ENCODE measurements around the gene HBE1. TPM values are rescaled to one million over a fixed set of nuclear protein-coding genes. Genes with fewer than 3 reads are reported as not detected.
"Not testable (repeated sequence)": the region's sequence is repeated elsewhere in the genome, so short reads cannot be mapped to it uniquely, and the experiment has no call there.

Gene HBE1
- total RNA-seq, 1 donor from 2014 or later, result not detected

DNA sequence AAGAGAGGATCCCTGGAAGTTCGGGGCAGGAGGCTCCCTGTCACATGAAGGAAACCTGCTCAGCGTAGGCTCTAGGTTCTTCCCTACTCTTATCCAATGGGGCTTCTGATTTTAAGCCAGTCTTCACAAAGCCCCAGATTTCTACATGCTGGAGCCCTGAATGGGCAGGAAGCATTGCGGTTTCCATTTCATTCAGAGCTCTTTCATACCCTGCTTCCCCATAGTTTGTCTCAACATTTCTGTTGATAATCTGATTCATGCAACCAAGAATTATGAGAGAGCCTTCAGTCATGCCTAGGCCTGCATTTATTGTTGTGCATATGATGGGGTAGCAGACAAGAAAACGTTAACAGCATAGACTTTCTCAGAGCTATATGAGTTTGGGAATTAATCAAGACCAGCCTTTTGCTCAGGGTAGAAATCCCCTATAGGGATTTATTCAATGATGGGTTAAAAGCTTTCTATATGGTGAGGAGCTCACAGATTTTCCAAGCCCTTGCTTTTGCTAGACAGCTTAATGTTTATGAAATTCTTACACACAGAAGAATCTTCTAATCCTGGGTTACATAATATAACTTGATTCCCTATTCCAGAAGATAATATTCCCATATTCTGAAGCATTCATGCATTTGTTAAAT, 16.1 kb upstream of the HBE1 start:
- DNase-seq (ENCODE audit: low spot score), result no peak

DNA sequence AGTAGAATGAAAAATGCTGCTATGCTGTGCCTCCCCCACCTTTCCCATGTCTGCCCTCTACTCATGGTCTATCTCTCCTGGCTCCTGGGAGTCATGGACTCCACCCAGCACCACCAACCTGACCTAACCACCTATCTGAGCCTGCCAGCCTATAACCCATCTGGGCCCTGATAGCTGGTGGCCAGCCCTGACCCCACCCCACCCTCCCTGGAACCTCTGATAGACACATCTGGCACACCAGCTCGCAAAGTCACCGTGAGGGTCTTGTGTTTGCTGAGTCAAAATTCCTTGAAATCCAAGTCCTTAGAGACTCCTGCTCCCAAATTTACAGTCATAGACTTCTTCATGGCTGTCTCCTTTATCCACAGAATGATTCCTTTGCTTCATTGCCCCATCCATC, 14.9 kb upstream of the HBE1 start:
- no peak for DNase-seq (ENCODE audit: low spot score)

DNA sequence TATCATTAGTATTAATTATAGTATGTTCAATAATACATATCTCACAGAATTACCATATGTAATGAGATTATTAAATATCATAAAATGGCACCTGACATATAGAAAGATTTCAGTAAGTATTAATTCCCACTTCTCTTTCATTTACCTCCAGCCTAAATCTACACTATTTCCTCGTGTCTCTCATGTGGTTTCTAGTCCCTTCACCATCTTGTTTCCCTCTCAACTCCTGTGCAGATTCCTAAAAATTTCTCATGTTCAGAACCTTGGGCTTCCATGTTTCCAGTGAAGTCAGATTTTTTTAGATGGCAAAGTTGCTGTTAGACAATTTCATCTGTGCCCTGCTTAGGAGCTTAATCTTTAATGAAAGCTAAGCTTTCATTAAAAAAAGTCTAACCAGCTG, 14.1 kb upstream of the HBE1 start:
- no peak for DNase-seq (ENCODE audit: low spot score)

DNA sequence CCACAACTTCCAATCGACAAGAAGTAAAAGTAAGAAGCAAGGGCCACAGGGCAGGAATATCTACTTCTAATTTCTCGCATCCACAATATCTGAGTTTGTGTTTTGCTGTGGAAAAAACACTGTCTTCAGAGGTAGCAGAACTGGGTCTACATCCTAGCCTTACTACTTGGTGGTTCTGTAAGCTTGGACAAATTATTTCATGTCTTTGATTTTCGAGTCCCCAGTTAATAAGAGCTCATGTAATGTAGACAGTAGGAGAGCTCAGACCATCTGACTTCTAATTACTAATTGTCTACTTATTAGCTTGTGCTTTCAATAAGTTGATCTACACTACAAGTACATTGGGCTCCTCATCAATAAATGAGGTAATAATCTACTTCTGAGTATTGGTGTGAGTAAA, 13.3 kb upstream of the HBE1 start:
- no peak for DNase-seq (ENCODE audit: low spot score)

DNA sequence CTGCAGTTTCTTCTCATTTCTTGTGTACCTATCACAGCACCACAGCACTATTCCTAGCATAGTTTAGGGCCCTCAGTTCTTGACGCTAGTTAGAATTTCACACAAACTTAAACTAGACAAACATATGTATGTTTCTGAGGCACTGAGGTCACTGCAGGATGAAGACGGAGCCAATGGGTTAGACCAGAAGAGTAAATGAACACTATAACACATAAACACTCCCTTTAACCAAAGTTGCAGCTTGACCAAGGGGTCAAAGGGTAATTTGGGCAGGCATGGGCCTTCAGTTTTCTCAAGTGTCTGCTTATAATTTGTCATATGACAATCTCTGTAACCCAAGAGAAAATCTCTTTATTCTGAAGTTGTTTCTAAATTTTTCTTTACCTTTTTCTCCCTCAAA, 12.9 kb upstream of the HBE1 start:
- DNase-seq (ENCODE audit: low spot score), result no peak

DNA sequence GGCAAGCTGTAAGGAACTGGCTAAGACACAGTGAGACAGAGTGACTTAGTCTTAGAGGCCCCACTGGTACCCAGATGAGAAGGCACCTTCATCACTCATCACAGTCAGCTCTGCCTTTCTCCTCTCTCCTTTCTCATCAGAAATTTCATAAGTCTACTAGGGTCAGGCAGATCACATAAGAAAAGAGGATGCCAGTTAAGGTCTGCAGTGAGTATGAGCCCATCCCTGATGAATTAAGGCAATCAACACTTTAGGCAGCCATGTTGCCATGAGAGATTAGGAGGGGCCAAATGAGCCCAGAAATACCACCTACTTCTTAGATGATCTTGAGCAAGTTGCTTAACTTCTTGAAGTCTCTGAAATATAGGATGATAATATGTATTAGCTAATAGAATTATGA, 11.9 kb upstream of the HBE1 start:
- no peak for DNase-seq (ENCODE audit: low spot score)

DNA sequence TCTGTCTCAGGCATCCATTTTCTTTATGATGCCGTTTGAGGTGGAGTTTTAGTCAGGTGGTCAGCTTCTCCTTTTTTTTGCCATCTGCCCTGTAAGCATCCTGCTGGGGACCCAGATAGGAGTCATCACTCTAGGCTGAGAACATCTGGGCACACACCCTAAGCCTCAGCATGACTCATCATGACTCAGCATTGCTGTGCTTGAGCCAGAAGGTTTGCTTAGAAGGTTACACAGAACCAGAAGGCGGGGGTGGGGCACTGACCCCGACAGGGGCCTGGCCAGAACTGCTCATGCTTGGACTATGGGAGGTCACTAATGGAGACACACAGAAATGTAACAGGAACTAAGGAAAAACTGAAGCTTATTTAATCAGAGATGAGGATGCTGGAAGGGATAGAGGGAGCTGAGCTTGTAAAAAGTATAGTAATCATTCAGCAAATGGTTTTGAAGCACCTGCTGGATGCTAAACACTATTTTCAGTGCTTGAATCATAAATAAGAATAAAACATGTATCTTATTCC, 10.9 kb upstream of the HBE1 start:
- no peak for DNase-seq (ENCODE audit: low spot score)

DNA sequence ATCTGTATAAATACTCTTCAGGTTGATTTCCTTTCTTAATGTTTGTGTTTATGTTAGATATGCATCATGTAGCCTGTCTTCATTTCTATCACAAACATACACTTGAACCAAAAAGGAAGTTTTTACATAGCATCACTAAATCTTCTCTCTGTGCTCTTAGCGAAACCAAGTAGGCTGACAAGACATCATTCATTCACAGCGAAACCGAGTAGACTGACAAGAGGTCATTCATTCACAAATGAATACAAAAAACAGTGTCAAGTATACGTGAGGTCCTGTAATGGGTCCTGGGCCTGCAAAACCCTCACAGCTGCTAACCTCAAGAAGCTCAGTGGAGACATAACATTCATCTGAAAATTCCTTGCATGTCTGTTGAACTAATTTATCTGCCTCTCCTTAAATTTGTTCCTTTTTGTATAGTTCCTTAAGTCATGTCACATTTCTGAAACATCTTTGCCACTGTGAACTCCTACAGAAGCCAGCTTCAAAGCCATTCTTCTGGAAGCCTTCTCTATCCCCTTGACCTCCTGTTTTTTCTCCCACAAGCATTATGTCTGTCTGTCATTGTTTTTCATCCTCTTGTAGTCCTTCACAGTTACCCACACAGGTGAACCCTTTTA, 9.8 kb upstream of the HBE1 start:
- no peak for DNase-seq (ENCODE audit: low spot score)

DNA sequence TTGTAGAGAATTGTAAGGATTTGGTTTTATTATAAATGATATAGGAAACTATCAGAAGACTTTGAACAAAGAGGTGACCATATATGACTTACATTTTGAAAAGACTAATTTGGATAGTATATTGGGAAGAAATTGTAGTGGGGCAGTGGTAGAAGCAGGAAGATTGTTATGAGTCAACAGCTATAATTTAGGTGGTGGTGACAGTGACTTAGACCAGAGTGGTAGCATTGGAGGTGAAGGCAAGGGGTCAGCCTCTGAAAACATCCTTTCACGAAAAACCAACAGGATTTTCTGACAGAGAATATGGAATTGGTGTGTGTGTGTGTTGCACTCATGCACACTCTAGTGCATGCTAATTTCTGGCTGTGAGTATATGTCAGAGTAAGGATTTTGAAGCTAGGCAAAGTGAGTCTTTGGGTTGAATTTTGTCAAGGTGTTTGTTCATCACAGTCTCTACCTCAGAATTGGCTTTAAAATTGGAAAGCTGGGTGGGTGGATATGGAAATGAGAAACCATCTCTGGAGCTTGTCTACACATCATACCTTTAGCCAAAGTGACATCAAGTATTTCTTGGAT, 8.2 kb upstream of the HBE1 start:
- no peak for DNase-seq (ENCODE audit: low spot score)

DNA sequence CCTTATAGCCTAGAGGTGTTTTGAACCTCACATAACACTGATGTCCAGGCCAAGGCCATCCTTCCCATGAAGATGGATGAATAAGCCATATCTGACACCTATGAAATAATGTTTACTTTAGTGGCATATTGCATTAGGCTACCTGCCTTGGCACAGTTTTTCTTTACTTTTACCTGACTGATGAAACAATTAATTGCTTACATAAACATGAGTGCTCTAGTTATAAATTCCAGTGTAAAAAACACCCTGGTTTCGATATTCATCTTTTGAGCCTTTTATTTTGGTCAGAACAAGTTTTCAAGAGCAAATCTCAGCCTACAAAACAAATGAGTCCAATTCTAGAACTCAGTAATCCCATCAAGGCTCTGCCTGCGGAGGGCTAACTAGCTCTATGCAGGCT, 7.0 kb upstream of the HBE1 start:
- DNase-seq (ENCODE audit: low spot score), result no peak

DNA sequence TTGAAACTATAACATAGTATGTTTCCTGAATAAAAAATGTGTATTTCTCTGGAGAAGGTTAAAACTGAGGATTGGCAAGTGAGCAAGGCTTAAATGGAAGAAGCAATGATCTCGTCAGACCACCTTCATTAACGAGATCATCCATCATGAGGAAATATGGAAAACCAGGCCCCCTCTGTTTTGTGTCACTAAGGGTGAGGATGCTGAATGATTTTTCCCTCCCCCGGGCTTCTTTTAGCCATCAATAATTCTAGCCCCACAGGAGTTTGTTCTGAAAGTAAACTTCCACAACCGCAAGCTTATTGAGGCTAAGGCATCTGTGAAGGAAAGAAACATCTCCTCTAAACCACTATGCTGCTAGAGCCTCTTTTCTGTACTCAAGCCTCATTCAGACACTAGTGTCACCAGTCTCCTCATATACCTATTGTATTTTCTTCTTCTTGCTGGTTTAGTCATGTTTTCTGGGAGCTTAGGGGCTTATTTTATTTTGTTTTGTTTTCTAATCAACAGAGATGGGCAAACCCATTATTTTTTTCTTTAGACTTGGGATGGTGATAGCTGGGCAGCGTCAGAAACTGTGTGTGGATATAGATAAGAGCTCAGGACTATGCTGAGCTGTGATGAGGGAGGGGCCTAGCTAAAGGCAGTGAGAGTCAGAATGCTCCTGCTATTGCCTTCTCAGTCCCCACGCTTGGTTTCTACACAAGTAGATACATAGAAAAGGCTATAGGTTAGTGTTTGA, 5.8 kb upstream of the HBE1 start:
- no peak for DNase-seq (ENCODE audit: low spot score)

DNA sequence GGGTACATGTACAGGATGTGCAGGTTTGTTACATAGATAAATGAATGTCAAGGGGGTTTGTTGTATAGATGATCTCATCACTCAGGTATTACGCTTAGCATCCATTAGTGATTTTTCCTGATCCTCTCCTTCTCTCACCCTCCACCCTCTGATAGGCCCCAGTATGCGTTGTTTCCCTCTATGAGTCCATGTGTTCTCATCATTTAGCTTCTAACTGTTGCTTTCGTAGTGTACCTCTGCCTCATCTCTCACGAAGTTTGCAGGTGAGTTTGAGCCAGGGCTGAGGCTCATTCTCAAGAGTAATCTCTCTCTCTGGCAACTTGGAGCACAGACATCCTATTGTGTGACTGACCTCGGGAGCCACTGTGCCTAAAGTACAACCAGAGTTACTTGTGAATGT, 4.7 kb upstream of the HBE1 start:
- no peak for DNase-seq (ENCODE audit: low spot score)

DNA sequence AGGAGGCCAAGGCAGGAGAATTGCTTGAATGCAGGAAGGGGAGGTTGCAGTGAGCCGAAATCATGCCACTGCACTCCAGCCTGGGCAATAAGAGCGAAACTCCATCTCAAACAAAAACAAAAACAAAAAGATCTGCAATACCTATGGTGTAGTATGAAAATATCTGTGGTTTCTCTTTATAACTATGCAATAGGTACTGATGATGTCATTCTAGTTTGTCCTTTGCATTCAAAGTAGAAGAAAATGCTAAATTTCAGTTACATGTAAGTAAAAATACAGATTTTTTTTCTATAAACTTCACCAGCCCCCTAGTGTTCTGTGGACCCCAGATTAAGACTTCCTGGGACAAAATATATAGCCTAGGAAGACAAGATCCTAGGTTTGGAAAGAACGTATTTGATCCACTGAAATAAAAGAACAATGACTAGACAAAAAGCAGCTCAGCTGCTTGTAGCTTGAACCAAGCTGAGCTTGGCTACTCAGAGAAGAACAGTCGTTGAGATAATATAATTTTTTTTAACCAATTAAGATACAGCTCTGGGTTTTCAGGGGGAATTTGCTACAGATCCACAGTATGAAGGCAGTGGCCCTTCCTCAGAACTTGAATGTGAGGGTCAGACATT, 2.8 kb upstream of the HBE1 start:
- DNase-seq (ENCODE audit: low spot score), result no peak

DNA sequence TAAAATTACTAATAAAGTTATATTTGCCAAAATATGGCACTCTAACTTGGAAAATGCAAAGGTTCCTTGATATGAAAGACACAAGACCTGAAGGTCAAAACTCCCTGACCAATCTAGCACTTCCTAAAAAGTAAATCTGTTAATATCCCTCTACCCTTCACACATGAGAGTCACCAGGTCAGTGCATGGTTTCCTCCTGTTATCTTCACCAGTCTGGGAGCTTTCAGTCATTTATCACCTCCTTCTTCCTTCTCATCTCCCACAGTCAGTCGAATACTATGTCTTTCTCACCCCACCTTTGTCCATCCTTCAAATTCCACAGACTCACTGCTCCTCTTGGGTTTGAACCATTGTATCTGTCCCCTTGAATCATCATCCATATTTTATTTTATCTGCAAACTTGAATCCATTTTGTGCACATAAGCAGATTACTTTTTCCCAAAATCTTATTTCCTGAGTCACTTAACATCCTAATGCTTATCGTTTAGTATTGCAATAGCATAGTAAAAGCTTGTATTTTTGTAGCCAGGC, 2.6 kb downstream of the HBE1 start:
- no peak for DNase-seq (ENCODE audit: low spot score)

DNA sequence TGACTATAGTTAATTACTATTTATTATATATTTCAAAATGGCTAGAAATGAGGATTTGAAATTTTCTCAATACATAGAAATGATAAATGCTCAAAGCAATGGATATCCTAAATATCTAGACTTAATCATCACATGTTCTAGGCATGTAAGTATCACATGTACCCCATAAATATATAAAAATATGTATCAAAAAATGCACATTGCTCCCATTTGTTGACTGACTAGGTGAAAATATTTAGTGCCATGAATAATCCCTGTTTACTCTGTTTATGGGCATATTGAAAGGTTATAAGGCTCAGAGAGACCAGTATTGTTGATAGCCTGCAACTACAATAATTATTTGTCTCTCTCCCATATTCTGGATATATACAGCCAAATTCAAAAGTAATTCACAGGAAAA, 3.1 kb downstream of the HBE1 start:
- DNase-seq (ENCODE audit: low spot score), result no peak

DNA sequence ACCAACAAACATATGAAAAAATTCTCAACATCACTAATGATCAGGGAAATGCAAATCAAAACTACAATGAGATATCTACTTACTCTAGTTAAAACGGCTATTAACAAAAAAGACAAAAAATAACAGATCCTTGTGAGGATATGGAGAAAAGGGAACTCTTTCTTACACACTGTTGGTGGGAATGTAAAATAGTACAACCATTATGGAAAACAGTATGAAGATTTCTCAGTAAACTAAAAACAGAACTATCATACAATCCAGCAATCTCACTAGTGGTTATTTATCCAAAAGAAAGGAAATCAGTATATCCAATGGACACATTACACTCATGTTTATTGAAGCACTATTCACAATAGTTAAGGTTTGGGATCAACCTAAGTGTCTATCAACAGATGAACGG, 3.9 kb downstream of the HBE1 start:
- DNase-seq (ENCODE audit: low spot score), result no peak

DNA sequence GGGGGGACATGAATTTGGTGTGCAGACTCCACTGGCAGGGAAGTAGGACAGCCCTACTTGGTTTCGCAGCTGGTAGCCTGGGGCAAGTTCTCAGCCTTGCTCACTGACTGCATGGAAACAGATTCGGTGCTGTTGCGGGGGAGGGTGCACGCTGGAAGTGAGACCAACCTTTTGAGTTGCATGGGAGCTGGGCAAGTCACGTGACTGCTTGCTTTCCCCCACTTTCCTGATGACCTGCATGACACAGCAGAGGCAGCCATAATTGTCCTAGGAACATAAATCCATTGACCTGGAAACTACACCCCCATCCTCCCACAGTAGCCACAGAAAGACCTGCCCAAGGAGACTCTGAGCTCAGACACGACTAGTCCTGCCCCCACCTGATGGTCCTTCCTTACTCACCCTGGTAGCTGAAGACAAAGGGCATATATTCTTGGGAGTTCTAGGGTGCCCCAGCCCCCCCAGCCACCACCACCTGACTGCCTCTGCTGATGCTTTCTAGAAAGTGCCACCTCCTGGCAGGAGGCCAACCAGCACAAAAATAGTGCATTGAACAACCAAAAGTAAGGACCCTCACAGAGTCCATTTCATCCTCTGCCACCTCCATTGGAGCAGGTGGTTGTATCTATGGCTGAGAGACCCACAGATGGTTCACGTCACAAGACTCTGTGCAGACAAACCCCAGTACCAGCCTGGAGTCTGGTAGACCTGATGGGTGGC, 11.0 kb downstream of the HBE1 start:
- no peak for DNase-seq (ENCODE audit: low spot score)

DNA sequence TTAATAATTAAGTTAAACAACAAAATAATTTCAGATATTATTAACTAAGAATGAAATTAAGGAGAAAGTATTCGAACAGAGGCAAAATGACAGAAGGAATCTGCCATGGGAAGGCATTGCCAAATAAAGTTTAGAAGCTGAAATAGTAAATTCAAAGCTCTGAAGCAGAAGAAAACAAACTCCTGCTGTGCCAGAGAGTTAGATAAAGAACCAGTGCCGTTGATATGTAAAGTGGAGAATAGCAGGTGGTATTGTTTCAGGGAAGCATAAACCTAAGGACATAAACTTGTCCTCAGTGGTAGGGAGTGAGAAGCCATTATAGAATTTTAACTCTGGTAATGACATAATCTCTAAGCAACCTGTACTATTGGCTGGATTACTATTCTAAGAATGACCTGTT, 12.4 kb downstream of the HBE1 start:
- no peak for DNase-seq (ENCODE audit: low spot score)

DNA sequence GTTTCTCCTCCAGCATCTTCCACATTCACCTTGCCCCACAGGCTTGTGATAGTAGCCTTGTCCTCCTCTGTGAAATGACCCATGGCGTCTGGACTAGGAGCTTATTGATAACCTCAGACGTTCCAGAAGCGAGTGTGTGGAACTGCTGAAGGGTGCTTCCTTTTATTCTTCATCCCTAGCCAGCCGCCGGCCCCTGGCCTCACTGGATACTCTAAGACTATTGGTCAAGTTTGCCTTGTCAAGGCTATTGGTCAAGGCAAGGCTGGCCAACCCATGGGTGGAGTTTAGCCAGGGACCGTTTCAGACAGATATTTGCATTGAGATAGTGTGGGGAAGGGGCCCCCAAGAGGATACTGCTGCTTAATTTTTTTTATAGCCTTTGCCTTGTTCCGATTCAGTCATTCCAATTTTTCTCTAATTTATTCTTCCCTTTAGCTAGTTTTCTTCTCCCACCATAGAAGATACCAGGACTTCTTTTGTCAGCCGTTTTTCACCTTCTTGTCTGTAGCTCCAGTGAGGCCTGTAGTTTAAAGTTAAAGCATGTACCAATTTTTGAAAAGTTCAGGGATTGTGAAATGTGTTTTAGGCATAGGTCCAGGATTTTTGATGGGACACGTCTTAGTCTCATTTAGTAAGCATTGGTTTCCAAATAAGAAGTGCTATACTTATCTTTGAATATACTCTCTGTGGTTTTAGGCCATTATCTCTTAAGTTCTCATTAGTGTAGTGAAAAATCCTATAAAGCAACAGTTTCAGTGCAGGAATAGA, 14.9 kb downstream of the HBE1 start, which contains the start of gene HBG2:
TSS of gene HBG2 (minus strand) at position 136 of the 768 bp plus-strand sequence. CDS start at position 83, 53 bp downstream.
- DNase-seq (ENCODE audit: low spot score), result not testable (repeated sequence)

DNA sequence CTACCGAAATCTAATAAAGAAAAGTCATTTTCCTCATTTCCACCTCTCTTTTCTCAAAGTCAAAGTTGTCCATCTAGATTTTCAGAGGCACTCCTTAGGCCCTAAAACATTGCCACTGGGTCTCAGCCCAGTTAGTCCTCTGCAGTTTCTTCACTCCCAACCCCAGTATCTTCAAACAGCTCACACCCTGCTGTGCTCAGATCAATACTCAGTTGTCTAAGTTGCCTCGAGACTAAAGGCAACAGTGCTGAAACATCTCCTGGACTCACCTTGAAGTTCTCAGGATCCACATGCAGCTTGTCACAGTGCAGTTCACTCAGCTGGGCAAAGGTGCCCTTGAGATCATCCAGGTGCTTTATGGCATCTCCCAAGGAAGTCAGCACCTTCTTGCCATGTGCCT, 15.7 kb downstream of the HBE1 start:
- not testable (repeated sequence) for DNase-seq (ENCODE audit: low spot score)
